Measurements from ENCODE around the gene ANKS3. TPM values are rescaled to one million over a fixed set of nuclear protein-coding genes. Genes with fewer than 3 reads are reported as not detected.

ANKS3 gene
- total and polyA plus RNA-seq, 7 donors: 5.2 to 15.0 (median 9.1) TPM

GRCh38 chr16:4777339-4778049 is 43.4 kb upstream of the ANKS3 start:
- DNase-seq: no peak
- H3K4me3 ChIP-seq: no peak overlapping the region
- no peaks in the 10 kb centered on the region for H3K4me1 ChIP-seq
- ATAC-seq: no peak
- H3K9me3 ChIP-seq: no peaks in the 10 kb centered on the region
- H3K36me3 ChIP-seq (ENCODE audit: insufficient read depth in 1 of 2, low read depth in 1 of 2): no peaks in the 10 kb centered on the region
- TF ChIP-seq CTCF (IDR thresholded peaks at IDR 0.05): no peak
- no peaks in the 10 kb centered on the region for H3K27me3 ChIP-seq (ENCODE audit: insufficient read depth in 3 of 3, low read length in 2 of 3)
- H3K27ac ChIP-seq: no peak overlapping the region
- WGBS, 3 donors: 81 to 85% (median 84%) methylated on average over 14 to 17 of the region's 17 CpGs
- intact Hi-C loops (cut with DNase I): no loop called here

- Histone ChIP-seq H3K36me3 (ENCODE audit: insufficient read depth in 1 of 2, low read depth in 1 of 2) (no peaks in the 10 kb centered on the region), H3K4me3 (no peak overlapping the region), H3K27me3 (ENCODE audit: insufficient read depth in 3 of 3, low read length in 2 of 3) (no peaks in the 10 kb centered on the region), H3K27ac (no peak overlapping the region), H3K9me3 (no peaks in the 10 kb centered on the region), H3K4me1 (no peaks in the 10 kb centered on the region)
- no peak for TF ChIP-seq CTCF (IDR thresholded peaks at IDR 0.05)
- ATAC-seq (no peak), DNase-seq (no peak)
- 87 to 92% (median 92%) methylated on average over 2 of the region's 2 CpGs for WGBS, 3 donors
- intact Hi-C loops (cut with DNase I): no loop called here
These were observed 42.2 kb upstream of the ANKS3 start for GRCh38 chr16:4776141-4776705.

GRCh38 chr16:4775005-4775404 is 40.9 kb upstream of the ANKS3 start:
- H3K27me3 ChIP-seq (ENCODE audit: insufficient read depth in 3 of 3, low read length in 2 of 3): no peaks in the 10 kb centered on the region
- no peak overlapping the region for H3K27ac ChIP-seq
- no peak for TF ChIP-seq CTCF (IDR thresholded peaks at IDR 0.05)
- no peaks in the 10 kb centered on the region for H3K4me1 ChIP-seq
- no peak for ATAC-seq
- intact Hi-C loops (cut with DNase I): no loop called here
- no peak overlapping the region for H3K4me3 ChIP-seq
- H3K9me3 ChIP-seq: no peaks in the 10 kb centered on the region
- no peaks in the 10 kb centered on the region for H3K36me3 ChIP-seq (ENCODE audit: insufficient read depth in 1 of 2, low read depth in 1 of 2)
- DNase-seq: no peak
- WGBS, 3 donors: 73 to 81% (median 79%) methylated on average over 10 to 13 of the region's 13 CpGs

- Histone ChIP-seq H3K4me3 (no peak overlapping the region), H3K27me3 (ENCODE audit: insufficient read depth in 3 of 3, low read length in 2 of 3) (no peaks in the 10 kb centered on the region), H3K36me3 (ENCODE audit: insufficient read depth in 1 of 2, low read depth in 1 of 2) (no peaks in the 10 kb centered on the region), H3K27ac (no peak overlapping the region), H3K9me3 (no peaks in the 10 kb centered on the region), H3K4me1 (peaks cover 5% of the 10 kb centered on the region)
- TF ChIP-seq CTCF (IDR thresholded peaks at IDR 0.05): no peak
- WGBS, 3 donors: 75 to 81% (median 75%) methylated on average over 5 of the region's 5 CpGs
- no peak for DNase-seq
- no peak for ATAC-seq
- intact Hi-C loops (cut with DNase I): no loop called here
These were observed 38.3 kb upstream of the ANKS3 start for GRCh38 chr16:4772351-4772750.

Data from psoas muscle (tissue), 8 donors.